GM12891 (cell line): ENCODE measurements around the gene HAGH.

Source experiments
- DNase-seq: peaks from one replicate; pipeline ENCODE4 v3.0.0; 2011; ENCODE audit warnings: low spot score; ENCODE audit not compliant: insufficient read length
- FAIRE-seq: peaks from 2 replicates; lab custom pipeline; 2011; peaks lifted over from hg19 to GRCh38; lab: Jason Lieb, UNC
- PAX5 ChIP-seq: IDR thresholded peaks from 2 replicates; pipeline ENCODE4 v1.6.1; 2011; ENCODE audit warnings: low read length, moderate library complexity, mild to moderate bottlenecking; ENCODE audit not compliant: insufficient read depth, severe bottlenecking
- POLR2A ChIP-seq: IDR thresholded peaks from 2 replicates; pipeline ENCODE4 v1.6.1; 2011; ENCODE audit warnings: low read depth, low read length, control low read depth
- POLR2AphosphoS5 ChIP-seq: IDR thresholded peaks from 2 replicates; pipeline ENCODE4 v1.6.1; 2011; ENCODE audit warnings: low read depth, low read length, control low read depth
- POU2F2 ChIP-seq: IDR thresholded peaks from 2 replicates; pipeline ENCODE4 v1.6.1; 2011; ENCODE audit warnings: low read depth, mild to moderate bottlenecking, control low read depth, low read length, moderate library complexity
- SPI1 ChIP-seq: IDR thresholded peaks from 2 replicates; pipeline ENCODE4 v1.6.1; 2011; ENCODE audit warnings: low read depth, low read length, control low read depth
- TAF1 ChIP-seq: IDR thresholded peaks from 2 replicates; pipeline ENCODE4 v1.6.1; 2011; ENCODE audit warnings: low read depth, low read length, control low read depth

HAGH gene

DNA sequence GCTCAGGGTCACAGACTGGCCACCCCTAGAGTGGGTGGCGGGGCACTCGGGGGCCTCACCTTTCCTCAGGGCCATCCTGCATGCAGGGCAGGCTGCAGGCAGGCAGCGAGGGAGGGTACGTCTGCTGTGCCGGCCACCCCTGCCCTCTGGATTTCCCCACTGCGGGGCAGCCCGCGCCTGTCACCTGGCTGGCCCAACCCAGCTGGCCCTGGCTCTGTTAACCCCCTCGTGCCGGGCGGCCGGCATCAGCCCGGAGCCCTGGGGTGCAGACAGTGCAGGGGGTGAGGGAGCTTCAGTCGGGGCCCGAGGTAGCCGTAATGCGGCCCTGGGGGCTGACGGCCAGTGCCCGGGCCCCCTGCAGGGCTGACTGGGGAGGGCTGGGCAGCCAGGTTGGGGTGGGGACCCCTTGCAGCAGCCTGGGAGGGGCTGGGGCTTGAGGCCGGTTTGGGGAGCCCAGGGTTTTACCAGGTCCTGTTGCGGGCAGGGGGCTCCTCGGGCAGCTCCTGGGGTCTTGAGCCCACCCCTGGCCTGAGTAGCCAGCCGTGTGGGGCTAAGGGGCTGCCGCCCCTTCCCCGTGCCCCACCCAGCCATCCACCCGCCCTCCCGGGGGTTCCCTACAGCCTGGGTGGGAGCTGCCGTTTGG lies 32.9 kb downstream of the HAGH start, which contains the start of gene IGFALS:
TSS of gene IGFALS (minus strand) at position 128 of the 643 bp plus-strand sequence. CDS start at position 75, 53 bp downstream.
- DNase-seq (no peak), FAIRE-seq (no peak)
- TF ChIP-seq POLR2A (no peak), POU2F2 (no peak), TAF1 (no peak), POLR2AphosphoS5 (no peak), SPI1 (no peak), PAX5 (no peak)

- DNase-seq (no peak), FAIRE-seq (no peak)
- TF ChIP-seq POLR2AphosphoS5 (no peak), TAF1 (no peak), PAX5 (no peak), SPI1 (no peak), POLR2A (no peak), POU2F2 (no peak)
These were observed 33.6 kb downstream of the HAGH start for GRCh38 chr16:1792836-1793577.

DNA sequence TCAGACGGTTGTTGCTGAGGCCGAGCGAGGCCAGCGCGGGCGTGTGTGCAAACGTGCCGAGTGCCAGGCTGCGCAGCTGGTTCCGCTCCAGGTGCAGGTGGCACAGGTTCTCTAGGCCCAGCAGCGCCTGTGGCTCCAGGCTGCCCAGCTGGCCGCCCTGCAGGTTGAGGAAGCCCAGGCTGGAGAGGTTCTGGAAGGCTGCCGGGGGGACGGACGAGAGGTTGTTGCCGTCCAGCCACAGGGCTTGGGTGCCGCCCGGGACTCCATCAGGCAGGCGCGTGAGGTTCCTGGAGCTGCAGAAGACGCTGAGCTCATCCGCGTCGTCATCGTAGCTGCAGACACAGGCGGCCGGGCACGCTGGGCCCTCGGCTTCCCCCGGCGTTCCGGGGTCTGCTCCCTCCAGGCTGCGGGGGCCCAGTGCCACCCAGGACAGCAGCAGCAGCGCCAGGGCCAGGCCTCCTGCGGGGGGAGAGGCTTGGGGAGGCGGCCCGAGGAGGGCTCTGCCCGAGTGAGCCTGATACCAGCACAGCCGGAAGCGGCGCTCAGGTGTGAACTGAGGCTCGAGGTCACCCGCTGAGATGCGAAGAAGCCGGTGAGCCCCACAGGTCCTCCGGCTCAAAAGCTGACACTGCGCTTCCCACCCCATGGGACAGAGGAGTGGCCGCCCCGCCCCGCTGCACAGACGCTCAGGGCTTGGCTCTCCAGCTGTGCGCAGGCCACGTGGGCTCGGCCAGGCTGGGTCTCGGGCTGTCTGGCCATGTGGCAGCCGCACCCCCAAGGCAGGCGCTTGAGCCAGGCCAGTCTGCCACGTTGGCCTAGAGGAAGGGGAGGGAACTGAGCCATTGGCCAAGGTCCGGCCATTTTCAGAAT lies 34.4 kb downstream of the HAGH start:
- no peak for TF ChIP-seq POU2F2
- FAIRE-seq (no peak), DNase-seq (no peak)

DNA sequence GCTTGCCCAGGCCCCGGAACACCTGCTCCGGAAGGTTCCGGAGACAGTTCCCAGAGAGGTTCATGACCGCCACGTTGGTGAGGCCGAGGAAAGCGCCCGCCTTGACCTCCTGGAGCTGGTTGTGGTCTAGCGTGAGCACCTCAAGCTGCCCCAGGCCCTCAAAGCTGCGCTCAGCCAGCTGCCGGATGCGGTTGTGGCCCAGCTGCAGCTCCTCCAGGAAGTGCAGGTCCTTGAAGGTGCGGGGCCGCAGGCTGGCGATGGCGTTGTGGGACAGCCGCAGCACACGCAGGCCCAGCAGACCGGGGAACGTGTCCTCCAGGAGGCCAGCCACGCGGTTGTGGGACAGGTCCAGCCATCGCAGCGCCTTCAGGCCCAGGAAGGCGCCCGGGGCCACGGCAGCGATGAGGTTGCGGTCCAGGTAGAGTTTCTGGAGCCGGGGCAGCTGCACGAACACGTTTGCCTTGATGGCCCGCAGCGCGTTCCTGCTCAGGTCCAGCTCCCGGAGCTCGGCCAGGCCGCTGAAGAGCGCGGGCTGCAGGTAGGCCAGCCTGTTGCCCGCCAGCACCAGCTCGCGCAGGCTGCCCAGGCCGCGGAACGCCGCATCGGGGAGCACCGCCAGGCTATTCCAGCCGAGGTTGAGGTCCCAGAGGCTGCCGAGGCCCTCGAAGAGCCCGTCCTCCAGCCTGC lies 35.2 kb downstream of the HAGH start:
- no peak for FAIRE-seq
- no peak for TF ChIP-seq POLR2AphosphoS5
- no peak for TF ChIP-seq SPI1
- TF ChIP-seq POLR2A = no peak
- TF ChIP-seq POU2F2 = no peak
- no peak for TF ChIP-seq PAX5
- no peak for TF ChIP-seq TAF1

GRCh38 chr16:1790611-1791255 lies 35.9 kb downstream of the HAGH start:
- no peak for FAIRE-seq
- DNase-seq = no peak
- TF ChIP-seq POU2F2 (no peak), TAF1 (no peak), PAX5 (no peak), SPI1 (no peak), POLR2AphosphoS5 (no peak), POLR2A (no peak)

More for the DNA sequence above, 35.2 kb downstream of the HAGH start:
- no peak for DNase-seq

- no peak for DNase-seq
- TF ChIP-seq POU2F2 = no peak
- TF ChIP-seq POLR2AphosphoS5 = no peak
- TF ChIP-seq SPI1 = no peak
- FAIRE-seq = no peak
These were observed 36.4 kb downstream of the HAGH start for GRCh38 chr16:1790261-1790610.

DNA sequence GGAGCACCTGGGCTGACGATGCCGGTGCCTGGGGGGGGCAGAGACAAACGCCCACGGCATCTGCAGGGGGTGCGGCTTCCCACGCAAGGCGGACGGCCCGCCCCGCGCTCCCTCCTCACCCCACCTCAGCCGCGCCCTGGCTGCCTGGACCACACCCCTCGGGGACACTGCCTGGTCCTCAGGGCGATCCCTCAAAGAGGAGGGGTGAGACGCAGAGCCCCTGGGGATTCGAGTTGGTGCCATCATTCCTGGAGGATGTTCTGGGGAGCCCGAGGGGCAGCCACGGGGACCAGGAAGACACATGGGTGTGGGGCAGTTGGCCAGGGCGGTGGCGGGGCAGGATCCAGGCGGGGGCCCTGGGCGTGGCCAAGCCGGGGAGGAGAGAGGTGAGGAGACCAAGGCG lies 37.0 kb downstream of the HAGH start:
- FAIRE-seq = no peak
- no peak for TF ChIP-seq POLR2A
- no peak for TF ChIP-seq POU2F2
- no peak for TF ChIP-seq TAF1
- no peak for TF ChIP-seq SPI1
- TF ChIP-seq PAX5 = no peak
- no peak for TF ChIP-seq POLR2AphosphoS5
- no peak for DNase-seq

DNA sequence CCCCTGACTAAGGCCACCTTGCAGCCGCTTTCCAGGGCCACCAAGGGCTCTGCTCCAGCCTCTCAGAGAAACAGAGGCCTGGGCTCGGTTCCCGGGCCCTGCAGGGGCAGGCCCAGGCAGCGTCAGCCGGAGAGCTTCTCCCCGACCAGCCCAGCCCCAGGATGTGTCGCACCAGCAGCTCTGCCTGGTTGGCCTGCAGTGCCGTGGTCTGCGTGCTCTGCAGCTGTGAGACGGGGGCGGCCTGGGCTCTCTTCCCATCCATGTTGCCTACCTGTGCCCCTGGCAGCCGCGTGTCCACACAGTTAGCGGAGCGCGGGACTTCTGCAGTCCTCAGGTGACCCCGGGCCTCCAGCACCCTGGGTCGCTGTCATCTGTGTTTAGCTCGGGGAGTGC lies 37.9 kb downstream of the HAGH start:
- no peak for DNase-seq
- no peak for FAIRE-seq
- TF ChIP-seq POLR2A (no peak), PAX5 (no peak), POLR2AphosphoS5 (no peak), POU2F2 (no peak), SPI1 (no peak), TAF1 (no peak)

GRCh38 chr16:1788095-1788707 lies 38.4 kb downstream of the HAGH start:
- DNase-seq = no peak
- FAIRE-seq = no peak
- TF ChIP-seq POLR2A (no peak), SPI1 (no peak), PAX5 (no peak), POLR2AphosphoS5 (no peak), POU2F2 (no peak), TAF1 (no peak)
